ENCODE data around the gene OR2V2. TPM values are rescaled to one million over a fixed set of nuclear protein-coding genes. Genes with fewer than 3 reads are reported as not detected.
"Not testable (repeated sequence)": the region's sequence is repeated elsewhere in the genome, so short reads cannot be mapped to it uniquely, and the experiment has no call there.

Gene OR2V2
- total and polyA plus RNA-seq, 4 donors: not detected

GRCh38 chr5:181166812-181167733 is 19.7 kb downstream of the OR2V2 start:
- H3K27me3 ChIP-seq (ENCODE audit: control insufficient read depth in 3 of 3, insufficient read depth in 3 of 3, low read length in 2 of 3): peaks cover 0 to 81% (median 65%) of the 10 kb centered on the region in 3 donors
- no peak overlapping the region for H3K9ac ChIP-seq (ENCODE audit: insufficient read depth in 1 of 2, low read length in 2 of 2)
- H3K36me3 ChIP-seq (ENCODE audit: control insufficient read depth in 4 of 4, insufficient read depth in 4 of 4, low read length in 4 of 4): no peaks in the 10 kb centered on the region
- DNase-seq: no peak
- no peak overlapping the region for H3K4me3 ChIP-seq
- H3K27ac ChIP-seq (ENCODE audit: low read depth in 1 of 2, low read length in 1 of 2): no peak overlapping the region
- H3K4me1 ChIP-seq (ENCODE audit: control insufficient read depth in 5 of 5, insufficient read depth in 5 of 5, low read length in 5 of 5): peaks cover 0 to 8% (median 3%) of the 10 kb centered on the region in 5 donors
- WGBS, 2 donors: 66 to 70% methylated on average over 6 of the region's 6 CpGs
- no peaks in the 10 kb centered on the region for H3K9me3 ChIP-seq (ENCODE audit: control insufficient read depth in 4 of 4, insufficient read depth in 3 of 4, low read length in 3 of 4)
- ATAC-seq (ENCODE audit: insufficient read depth, low FRiP score): no peak
- no peak for TF ChIP-seq CTCF (IDR thresholded peaks at IDR 0.05; ENCODE audit: control extremely low read depth, extremely low read depth)

GRCh38 chr5:181167814-181168488 is 20.6 kb downstream of the OR2V2 start:
- no peak for TF ChIP-seq CTCF (IDR thresholded peaks at IDR 0.05; ENCODE audit: control extremely low read depth, extremely low read depth)
- no peak overlapping the region for H3K4me3 ChIP-seq
- DNase-seq: peak in 1 of 3 donors; percentile 18
- WGBS, 2 donors: 18 to 21% methylated on average over 9 to 11 of the region's 11 CpGs
- H3K9me3 ChIP-seq (ENCODE audit: control insufficient read depth in 4 of 4, insufficient read depth in 3 of 4, low read length in 3 of 4): no peaks in the 10 kb centered on the region
- H3K36me3 ChIP-seq (ENCODE audit: control insufficient read depth in 4 of 4, insufficient read depth in 4 of 4, low read length in 4 of 4): no peaks in the 10 kb centered on the region
- ATAC-seq (ENCODE audit: insufficient read depth, low FRiP score): no peak
- H3K27me3 ChIP-seq (ENCODE audit: control insufficient read depth in 3 of 3, insufficient read depth in 3 of 3, low read length in 2 of 3): peaks cover 0 to 84% (median 73%) of the 10 kb centered on the region in 3 donors
- peaks cover 0 to 8% (median 6%) of the 10 kb centered on the region in 5 donors for H3K4me1 ChIP-seq (ENCODE audit: control insufficient read depth in 5 of 5, insufficient read depth in 5 of 5, low read length in 5 of 5)
- no peak overlapping the region for H3K27ac ChIP-seq (ENCODE audit: low read depth in 1 of 2, low read length in 1 of 2)
- H3K9ac ChIP-seq (ENCODE audit: insufficient read depth in 1 of 2, low read length in 2 of 2): no peak overlapping the region

GRCh38 chr5:181168595-181169118 is 21.3 kb downstream of the OR2V2 start:
- no peak for DNase-seq
- Histone ChIP-seq H3K9ac (ENCODE audit: insufficient read depth in 1 of 2, low read length in 2 of 2) (no peak overlapping the region), H3K27me3 (ENCODE audit: control insufficient read depth in 3 of 3, insufficient read depth in 3 of 3, low read length in 2 of 3) (peaks cover 0 to 88% (median 78%) of the 10 kb centered on the region in 3 donors), H3K27ac (ENCODE audit: low read depth in 1 of 2, low read length in 1 of 2) (no peak overlapping the region), H3K36me3 (ENCODE audit: control insufficient read depth in 4 of 4, insufficient read depth in 4 of 4, low read length in 4 of 4) (no peaks in the 10 kb centered on the region), H3K4me3 (no peak overlapping the region), H3K4me1 (ENCODE audit: control insufficient read depth in 5 of 5, insufficient read depth in 5 of 5, low read length in 5 of 5) (peaks cover 0 to 8% (median 6%) of the 10 kb centered on the region in 5 donors), H3K9me3 (ENCODE audit: control insufficient read depth in 4 of 4, insufficient read depth in 3 of 4, low read length in 3 of 4) (no peaks in the 10 kb centered on the region)
- 27 to 35% methylated on average over 14 of the region's 14 CpGs for WGBS, 2 donors
- TF ChIP-seq CTCF (IDR thresholded peaks at IDR 0.05; ENCODE audit: control extremely low read depth, extremely low read depth): no peak
- ATAC-seq (ENCODE audit: insufficient read depth, low FRiP score): no peak

- WGBS, 2 donors: 8 to 11% methylated on average over 47 to 50 of the region's 50 CpGs
- DNase-seq: peak; percentile 57 to 63 (median 61)
- H3K4me3 ChIP-seq: not testable (repeated sequence)
These were observed 22.3 kb downstream of the OR2V2 start for GRCh38 chr5:181169459-181170236.

More at GRCh38 chr5:181169459-181170236, 22.3 kb downstream of the OR2V2 start:
- H3K27ac ChIP-seq (ENCODE audit: low read depth in 1 of 2, low read length in 1 of 2); H3K9ac ChIP-seq (ENCODE audit: insufficient read depth in 1 of 2, low read length in 2 of 2); H3K4me1 ChIP-seq (ENCODE audit: control insufficient read depth in 5 of 5, insufficient read depth in 5 of 5, low read length in 5 of 5); H3K36me3 ChIP-seq (ENCODE audit: control insufficient read depth in 4 of 4, insufficient read depth in 4 of 4, low read length in 4 of 4); H3K9me3 ChIP-seq (ENCODE audit: control insufficient read depth in 4 of 4, insufficient read depth in 3 of 4, low read length in 3 of 4): not testable (repeated sequence)
- peaks cover 0 to 91% (median 85%) of the 10 kb centered on the region in 3 donors for H3K27me3 ChIP-seq (ENCODE audit: control insufficient read depth in 3 of 3, insufficient read depth in 3 of 3, low read length in 2 of 3)
- ATAC-seq (ENCODE audit: insufficient read depth, low FRiP score): peak; percentile 39

Data from lung (tissue), 12 donors.